KBM-7 (cell line): ENCODE measurements around the gene FBXL13.
"Not testable (repeated sequence)": the region's sequence is repeated elsewhere in the genome, so short reads cannot be mapped to it uniquely, and the experiment has no call there.

ENCODE experiments used
- DNase-seq: peaks from one replicate; pipeline ENCODE4 v3.0.0-alpha.2; 2015
- in situ Hi-C: fragments of 300-500 bp; cut with MboI; formaldehyde crosslinking; loops from 2 replicates; pipeline ENCODE4 v1.14.3; 2020; ENCODE audit warnings: low sequenced_read_pairs, low pct_unique_long_range_greater_than_20kb, mixed read lengths

Gene FBXL13

GRCh38 chr7:102967798-102968197, 106.8 kb downstream of the FBXL13 start:
- no peak for DNase-seq
- in situ Hi-C loops, result no loop called here

- DNase-seq, result no peak
- in situ Hi-C loops, result no loop called here
Observed at GRCh38 chr7:102966465-102966864, 108.1 kb downstream of the FBXL13 start.

GRCh38 chr7:102961993-102962392, 112.6 kb downstream of the FBXL13 start:
- DNase-seq, in situ Hi-C loops: not testable (repeated sequence)

- DNase-seq, in situ Hi-C loops: not testable (repeated sequence)
Observed at GRCh38 chr7:102958004-102958403, 116.6 kb downstream of the FBXL13 start.

DNA sequence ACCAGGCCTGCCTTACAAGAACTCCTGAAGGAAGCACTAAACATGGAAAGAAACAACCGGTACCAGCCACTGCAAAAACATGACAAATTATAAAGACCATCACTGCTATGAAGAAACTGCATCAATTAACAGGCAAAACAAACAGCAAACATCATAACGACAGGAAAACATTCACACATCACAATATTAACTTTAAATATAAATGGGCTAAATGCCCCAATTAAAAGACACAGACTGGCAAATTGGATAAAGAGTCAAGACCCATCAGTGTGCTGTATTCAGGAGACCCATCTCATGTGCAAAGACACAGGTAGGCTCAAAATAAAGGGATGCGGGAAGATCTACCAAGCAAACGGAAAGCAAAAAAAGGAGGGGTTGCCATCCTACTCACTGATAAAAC, 120.2 kb downstream of the FBXL13 start:
- DNase-seq, in situ Hi-C loops: not testable (repeated sequence)

DNA sequence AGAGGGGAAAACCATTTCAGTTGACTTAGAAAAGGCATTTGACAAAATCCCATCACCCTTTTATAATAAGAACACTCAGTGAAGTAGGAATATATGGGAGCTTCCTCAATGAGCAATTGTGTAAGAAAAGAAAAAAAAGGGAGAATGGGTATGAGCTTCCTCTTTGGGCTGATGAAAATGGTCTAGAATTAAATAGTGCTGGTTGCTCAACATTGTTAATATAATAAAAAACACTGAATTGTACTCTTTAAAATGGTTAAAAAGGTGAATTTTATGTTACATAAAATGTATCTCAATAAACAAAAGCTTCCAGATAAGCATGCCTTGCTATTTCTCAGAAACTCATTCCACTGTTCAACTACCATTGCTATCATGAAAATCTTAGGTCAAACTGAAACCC, 121.2 kb downstream of the FBXL13 start:
- in situ Hi-C loops, result no loop called here

GRCh38 chr7:102951839-102952238, 122.8 kb downstream of the FBXL13 start:
- no peak for DNase-seq
- in situ Hi-C loops, result no loop called here

More for the DNA sequence above, 121.2 kb downstream of the FBXL13 start:
- DNase-seq, result no peak

- DNase-seq, result no peak
- in situ Hi-C loops, result no loop called here
Observed at GRCh38 chr7:102944241-102944640, 130.4 kb downstream of the FBXL13 start.

GRCh38 chr7:102943423-102944169, 131.0 kb downstream of the FBXL13 start:
- in situ Hi-C loops, result no loop called here
- DNase-seq, result no peak

DNA sequence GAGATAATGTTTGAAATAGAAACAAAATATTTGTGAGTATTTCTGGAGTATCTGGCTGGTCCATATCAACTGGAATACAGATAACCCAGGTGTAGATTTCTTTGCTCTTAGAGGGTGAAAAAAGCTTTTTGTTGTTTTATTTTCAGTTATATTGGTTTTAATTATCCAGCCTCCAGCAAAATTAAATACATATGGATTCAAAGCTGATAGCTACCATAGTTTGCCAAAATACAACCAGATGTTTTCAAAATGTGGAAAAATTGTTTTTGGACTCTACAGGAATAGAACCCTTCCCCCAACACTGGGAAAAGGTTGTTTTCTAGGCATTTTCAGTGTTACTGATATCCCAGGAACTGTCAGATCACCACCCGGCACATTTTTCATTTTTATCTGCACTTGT, 131.7 kb downstream of the FBXL13 start:
- in situ Hi-C loops, result no loop called here
- no peak for DNase-seq

DNA sequence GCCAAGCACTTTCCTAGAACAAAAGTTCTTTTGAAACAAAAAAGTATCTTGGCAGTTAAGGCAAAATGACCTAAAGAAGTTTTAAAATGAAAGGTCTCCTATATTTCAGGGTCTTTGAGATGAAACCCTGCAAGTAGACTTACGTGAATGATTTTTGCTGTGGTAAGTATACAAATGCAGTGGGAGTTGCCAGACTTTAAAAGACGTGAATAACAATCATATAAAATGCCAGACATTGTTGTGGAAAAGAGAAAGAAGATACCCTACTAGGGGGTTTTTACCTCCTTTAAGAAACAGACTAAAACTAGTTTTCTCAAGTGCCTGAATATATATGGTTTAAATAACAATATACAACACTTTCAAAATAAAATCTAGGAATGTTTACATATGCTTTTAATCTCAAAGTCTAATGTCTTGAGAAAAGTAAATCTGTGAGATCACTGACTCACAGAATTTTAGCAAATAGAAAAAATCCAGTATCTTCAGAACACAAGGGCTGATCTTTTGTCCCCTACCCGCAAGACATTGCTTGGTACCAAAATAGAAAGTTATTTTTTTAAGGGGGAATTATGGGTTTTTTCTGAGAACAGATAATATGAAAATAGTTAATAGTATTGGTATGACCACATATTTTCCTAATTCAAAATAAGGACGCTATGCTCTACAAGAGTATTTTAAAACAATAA, 132.3 kb downstream of the FBXL13 start:
- DNase-seq, result no peak
- in situ Hi-C loops, result no loop called here

GRCh38 chr7:102938679-102939078, 135.9 kb downstream of the FBXL13 start:
- in situ Hi-C loops, result no loop called here
- DNase-seq, result no peak

DNA sequence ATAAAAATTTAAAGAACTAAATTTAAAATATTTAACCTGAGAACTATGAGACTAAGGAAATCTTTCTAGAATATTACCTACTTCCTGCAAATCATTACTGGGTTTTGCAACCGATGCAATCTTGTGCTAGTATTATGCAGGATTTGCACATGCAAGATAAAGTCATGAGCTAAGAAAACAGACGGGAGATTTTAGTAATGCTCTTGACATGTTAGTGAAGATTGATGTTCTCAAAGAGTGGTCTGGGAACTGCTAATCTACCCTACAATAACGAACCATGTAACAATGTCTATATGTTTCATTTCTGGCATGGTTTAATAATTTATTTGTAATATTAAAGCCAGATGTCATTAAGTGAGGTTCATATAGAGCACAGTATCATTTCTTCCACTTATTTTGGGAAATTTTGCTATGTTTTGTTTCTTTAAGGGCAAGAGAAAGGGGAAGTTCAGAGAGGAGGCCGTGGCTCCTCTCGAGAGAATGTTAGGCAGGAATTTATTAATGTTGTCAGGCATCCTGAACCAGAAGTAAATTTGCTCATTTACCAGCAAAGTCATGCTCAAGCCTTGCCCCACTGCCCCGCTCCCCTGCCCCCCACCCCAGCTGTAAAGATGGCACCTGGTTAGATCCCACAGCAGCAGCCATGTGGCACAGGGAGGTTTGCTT, 139.0 kb downstream of the FBXL13 start:
- peak; percentile 82 for DNase-seq
- in situ Hi-C loops, result no loop called here

GRCh38 chr7:102934701-102935100, 139.9 kb downstream of the FBXL13 start:
- in situ Hi-C loops, result no loop called here
- DNase-seq, result no peak

DNA sequence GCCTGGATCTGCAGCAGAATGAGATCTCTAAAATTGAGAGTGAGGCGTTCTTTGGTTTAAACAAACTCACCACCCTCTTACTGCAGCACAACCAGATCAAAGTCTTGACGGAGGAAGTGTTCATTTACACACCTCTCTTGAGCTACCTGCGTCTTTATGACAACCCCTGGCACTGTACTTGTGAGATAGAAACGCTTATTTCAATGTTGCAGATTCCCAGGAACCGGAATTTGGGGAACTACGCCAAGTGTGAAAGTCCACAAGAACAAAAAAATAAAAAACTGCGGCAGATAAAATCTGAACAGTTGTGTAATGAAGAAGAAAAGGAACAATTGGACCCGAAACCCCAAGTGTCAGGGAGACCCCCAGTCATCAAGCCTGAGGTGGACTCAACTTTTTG, 140.4 kb downstream of the FBXL13 start:
- in situ Hi-C loops, result no loop called here
- no peak for DNase-seq

GRCh38 chr7:102933763-102934162, 140.8 kb downstream of the FBXL13 start:
- in situ Hi-C loops, result no loop called here
- no peak for DNase-seq

GRCh38 chr7:102931757-102932156, 142.8 kb downstream of the FBXL13 start:
- in situ Hi-C loops, result no loop called here
- DNase-seq, result no peak

GRCh38 chr7:102927312-102927933, 147.2 kb downstream of the FBXL13 start:
- in situ Hi-C loops, result no loop called here
- DNase-seq, result no peak

GRCh38 chr7:102926783-102927140, 147.8 kb downstream of the FBXL13 start:
- in situ Hi-C loops, result no loop called here

More at GRCh38 chr7:102926783-102927140, 147.8 kb downstream of the FBXL13 start:
- no peak for DNase-seq
